Breast epithelium (tissue), 3 donors: ENCODE results near the gene RPS28.

Source experiments
- POLR2A ChIP-seq: fragments of 450-650 bp; IDR thresholded peaks from one replicate; pipeline ENCODE4 v1.6.1; 2016; ENCODE audit warnings: antibody characterized with exemption, mild to moderate bottlenecking, moderate library complexity
- TF ChIP-seq, protein P1 (sequence below), 3 donors: fragments of 450-650 bp; IDR thresholded peaks; one replicate each; pipeline ENCODE4 v1.5.1; 2016 to 2017; ENCODE audit warnings: antibody characterized with exemption in 3 of 3, mild to moderate bottlenecking in 3 of 3, moderate library complexity in 3 of 3

DNA sequence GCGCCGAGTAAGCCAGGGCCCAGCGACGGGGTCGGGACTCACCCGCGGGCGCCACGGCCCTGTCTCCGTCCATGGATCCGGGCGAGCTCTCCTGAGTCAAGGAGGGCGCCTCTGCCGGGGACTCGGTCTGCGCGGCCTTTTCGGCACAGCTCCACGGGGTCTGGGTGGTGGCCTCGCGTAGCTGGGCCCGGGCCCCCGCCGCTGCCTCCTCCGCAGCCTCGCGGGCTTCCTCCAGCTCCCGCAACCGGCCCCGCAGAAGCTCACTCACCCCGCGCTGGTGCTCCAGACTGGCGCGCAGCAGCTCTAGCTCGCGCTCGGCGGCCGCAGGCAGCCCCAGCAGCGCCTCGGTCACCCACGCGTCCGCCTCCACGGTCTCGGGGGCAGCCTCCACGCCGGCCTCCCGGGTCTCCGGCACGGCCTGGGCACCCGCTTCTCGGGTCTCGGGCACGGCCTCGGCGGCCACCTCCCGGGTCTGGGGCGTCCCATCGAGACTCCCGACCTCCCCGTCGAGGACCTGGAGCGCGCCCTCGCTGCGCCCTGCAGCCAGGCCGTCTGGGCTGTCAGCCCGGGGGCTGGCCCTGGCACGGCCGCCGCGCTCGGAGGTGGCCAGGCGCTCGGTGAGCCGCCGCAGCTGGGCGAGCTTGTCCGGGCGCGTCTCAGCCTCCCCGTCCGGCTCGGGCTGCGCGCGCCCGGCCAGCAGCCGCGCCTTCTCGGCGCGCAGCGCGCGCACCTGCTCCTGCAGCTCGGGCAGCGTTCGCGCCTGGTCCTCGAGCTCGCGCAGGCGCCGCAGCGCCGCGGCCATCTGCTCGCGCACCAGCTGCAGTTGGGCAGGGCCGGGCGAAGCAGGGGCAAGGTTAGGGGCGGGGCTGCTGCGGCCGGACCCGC, 13.4 kb downstream of the RPS28 start:
- TF ChIP-seq, protein P1, sequence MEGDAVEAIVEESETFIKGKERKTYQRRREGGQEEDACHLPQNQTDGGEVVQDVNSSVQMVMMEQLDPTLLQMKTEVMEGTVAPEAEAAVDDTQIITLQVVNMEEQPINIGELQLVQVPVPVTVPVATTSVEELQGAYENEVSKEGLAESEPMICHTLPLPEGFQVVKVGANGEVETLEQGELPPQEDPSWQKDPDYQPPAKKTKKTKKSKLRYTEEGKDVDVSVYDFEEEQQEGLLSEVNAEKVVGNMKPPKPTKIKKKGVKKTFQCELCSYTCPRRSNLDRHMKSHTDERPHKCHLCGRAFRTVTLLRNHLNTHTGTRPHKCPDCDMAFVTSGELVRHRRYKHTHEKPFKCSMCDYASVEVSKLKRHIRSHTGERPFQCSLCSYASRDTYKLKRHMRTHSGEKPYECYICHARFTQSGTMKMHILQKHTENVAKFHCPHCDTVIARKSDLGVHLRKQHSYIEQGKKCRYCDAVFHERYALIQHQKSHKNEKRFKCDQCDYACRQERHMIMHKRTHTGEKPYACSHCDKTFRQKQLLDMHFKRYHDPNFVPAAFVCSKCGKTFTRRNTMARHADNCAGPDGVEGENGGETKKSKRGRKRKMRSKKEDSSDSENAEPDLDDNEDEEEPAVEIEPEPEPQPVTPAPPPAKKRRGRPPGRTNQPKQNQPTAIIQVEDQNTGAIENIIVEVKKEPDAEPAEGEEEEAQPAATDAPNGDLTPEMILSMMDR (IDR thresholded peaks at IDR 0.05), result no peak
- TF ChIP-seq POLR2A, result no peak
